CD4-positive, alpha-beta T cell treated with Interleukin-15 for 1 hour (primary cell): ENCODE measurements around the gene DMD.

Experiments used
- DNase-seq: peaks from one replicate; pipeline ENCODE4 v3.0.0-alpha.2; 2020

The DMD gene

GRCh38 chrX:31316340-31316991, 1894.9 kb downstream of the DMD start:
- no peak for DNase-seq

DNA sequence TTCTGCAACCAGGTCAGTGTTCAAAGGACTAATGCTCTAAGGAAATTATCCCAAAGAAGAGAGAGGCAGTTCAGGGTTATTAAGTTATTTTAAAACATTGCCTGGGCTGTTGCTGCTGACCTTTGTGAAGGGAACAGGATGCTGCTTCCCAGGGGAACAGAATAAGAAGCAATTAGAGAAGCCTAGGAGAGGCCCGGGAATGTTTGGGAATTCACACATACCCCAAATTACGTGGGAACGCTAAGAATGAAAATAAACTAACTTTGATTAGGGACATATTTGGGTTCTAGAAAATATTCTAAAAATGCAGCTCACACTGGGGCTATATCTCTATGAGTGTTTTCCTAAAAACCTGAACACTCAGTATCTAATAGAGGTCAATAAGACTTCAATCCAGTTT, 1896.4 kb downstream of the DMD start:
- no peak for DNase-seq

DNA sequence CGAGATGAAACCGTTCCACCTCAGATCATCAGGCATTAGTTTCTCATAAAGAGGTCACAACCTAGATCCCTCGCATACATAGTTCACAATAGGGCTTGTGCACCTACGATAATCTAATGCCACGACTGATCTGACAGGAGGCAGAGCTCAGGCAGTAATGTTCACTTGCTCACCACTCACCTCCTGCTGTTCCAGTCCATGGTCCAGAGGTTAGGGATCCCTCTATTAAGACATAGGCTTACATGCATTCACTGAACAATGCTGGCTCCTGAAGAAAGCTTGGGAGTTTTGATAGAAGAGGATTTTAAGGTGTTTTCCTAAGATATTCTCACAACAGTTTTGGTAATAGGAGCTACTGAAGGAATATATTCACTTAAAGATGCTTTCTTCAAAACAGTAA, 1903.4 kb downstream of the DMD start:
- no peak for DNase-seq

GRCh38 chrX:31302573-31303075, 1908.7 kb downstream of the DMD start:
- DNase-seq: no peak

DNA sequence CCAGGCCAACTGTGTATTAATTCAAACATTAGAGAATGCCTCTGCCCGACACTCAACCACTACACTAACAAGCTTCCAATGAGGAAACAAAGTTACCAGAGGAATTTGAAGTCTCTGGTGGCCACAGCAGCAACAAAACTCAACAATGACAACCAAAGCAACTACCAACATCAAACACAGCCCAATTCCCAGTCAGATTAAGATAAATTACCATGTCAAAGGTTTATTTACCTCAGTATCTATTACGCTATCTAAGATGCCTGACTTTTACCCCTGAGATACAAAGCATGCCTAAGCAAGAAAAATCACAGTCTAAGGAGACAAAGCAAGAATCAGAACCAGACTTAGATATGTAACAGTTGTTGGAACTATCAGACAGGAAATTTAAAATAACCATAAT, 1909.4 kb downstream of the DMD start:
- no peak for DNase-seq

- DNase-seq: no peak
Observed at GRCh38 chrX:31301203-31301602, 1910.1 kb downstream of the DMD start.

DNA sequence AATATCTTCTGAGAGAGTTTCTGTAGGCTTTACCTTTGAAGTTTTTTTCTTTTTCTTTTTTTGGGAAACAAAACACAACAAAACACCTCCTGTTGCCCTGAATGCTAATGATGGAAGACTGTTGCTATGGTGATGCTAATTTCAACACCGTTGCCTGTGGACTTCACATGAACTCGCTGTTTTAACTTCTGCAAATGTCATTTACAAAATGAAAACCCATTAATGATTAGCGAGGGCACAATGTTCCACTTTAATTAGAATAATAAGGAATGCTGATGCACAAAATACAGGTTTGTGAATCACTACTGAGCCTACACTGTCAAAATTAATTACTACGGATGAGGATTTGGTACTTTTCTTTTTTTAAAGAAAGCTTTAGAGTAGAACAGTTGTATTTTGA, 1912.4 kb downstream of the DMD start:
- no peak for DNase-seq

DNA sequence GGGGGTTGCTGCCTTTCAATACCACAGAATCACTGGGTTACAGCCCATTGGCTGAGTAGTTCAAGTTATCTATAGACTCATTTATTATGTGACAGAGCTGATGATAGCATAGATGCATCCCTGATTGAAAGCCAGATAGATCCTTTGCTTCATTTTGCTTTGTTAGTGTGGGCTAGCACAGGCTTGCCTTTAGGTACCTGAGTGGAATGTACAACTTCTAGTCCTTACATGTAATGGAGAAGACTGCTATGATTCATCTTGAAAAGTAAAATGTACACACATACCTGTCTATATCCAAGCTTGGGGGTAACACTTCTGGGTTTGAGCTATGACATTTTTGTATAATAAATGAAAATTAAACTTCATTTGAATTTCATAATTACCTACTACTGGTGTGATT, 1913.5 kb downstream of the DMD start:
- DNase-seq: no peak

DNA sequence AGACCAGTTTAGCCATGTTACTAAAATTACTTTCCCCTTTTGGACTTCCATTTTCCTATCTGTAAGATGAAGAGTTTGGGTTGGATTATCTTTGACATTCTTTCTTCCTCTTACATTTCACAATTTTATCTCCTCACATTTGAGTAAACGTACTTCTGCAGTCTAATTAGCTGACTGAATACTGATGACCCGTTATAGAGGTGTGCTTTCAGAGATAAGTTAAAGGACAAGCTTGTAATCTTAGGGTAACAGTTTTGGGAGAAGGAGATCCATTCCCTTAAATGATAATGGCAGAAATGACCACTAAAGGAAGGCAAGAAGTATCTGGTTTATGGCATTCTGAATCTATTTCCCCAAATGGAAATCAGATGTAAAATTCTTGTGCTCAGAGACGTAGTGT, 1916.9 kb downstream of the DMD start:
- DNase-seq: no peak

GRCh38 chrX:31293409-31293808, 1917.9 kb downstream of the DMD start:
- DNase-seq: no peak

DNA sequence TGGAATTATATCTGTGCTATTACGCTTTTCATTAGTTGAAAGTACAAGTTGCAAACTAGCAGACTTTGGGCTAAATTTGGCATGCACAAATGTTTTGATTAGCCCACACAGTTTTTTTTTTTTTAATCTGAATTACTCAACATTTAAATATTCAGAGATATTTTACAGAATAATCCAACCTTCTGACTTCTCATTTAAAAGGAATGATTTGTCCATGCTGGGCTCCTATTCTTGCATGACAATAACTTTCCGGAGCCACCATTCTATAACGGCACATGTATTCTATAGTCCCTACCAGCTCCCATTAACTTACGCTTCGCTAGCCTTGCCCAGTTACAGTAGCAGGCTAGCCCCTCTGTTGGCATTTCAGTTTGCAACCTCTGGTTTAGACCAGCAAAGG, 1920.2 kb downstream of the DMD start:
- DNase-seq: no peak

- DNase-seq: no peak
Observed at GRCh38 chrX:31287861-31288260, 1923.5 kb downstream of the DMD start.

- no peak for DNase-seq
Observed at GRCh38 chrX:31280580-31280979, 1930.8 kb downstream of the DMD start.

- no peak for DNase-seq
Observed at GRCh38 chrX:31279359-31279758, 1932.0 kb downstream of the DMD start.

GRCh38 chrX:31272472-31272775, 1938.9 kb downstream of the DMD start:
- DNase-seq: no peak

- no peak for DNase-seq
Observed at GRCh38 chrX:31271615-31272471, 1939.5 kb downstream of the DMD start.

DNA sequence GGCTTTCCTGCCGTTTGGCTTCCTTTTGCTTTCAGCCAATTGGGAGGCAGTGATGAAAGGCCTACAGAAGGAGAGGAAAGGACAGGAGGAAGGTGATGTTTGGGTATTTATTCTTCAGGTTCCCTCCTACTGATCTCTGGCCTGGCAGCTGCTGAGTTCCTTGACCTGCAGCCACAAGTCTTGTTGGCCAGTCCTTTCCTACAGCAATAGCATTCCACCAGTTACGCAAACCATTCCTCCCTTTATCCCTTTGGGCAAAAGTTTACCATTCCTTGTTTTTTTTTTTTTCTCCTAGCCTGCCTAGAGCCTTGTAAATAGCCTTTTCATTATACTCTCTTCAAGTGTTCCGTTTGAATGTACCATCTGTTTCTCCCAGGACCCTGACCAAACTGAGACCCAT, 1941.4 kb downstream of the DMD start:
- DNase-seq: no peak

GRCh38 chrX:31268359-31268758, 1943.0 kb downstream of the DMD start:
- no peak for DNase-seq

GRCh38 chrX:31266203-31267076, 1944.9 kb downstream of the DMD start:
- peak; percentile 19 for DNase-seq

GRCh38 chrX:31265383-31265782, 1946.0 kb downstream of the DMD start:
- DNase-seq: no peak

- no peak for DNase-seq
Observed at GRCh38 chrX:31260351-31260750, 1951.0 kb downstream of the DMD start.

DNA sequence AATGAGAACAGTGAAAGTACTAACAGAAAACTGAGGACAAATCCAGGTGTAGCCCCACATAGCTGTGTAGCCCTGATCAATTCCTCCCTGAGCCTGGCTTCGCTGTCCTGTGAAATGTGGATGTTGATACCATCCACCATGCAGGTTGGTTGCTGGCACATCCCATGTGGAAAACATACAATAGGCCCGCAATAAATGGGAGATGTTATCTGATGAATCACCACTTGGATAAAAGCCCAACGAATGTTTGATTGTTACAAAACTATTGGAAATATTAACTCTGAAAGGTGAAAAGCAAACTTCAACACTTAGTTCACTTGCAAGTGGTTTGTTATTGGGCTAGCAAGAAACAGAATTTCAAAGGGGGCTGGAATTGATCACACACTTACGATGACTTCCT, 1953.2 kb downstream of the DMD start:
- DNase-seq: no peak

DNA sequence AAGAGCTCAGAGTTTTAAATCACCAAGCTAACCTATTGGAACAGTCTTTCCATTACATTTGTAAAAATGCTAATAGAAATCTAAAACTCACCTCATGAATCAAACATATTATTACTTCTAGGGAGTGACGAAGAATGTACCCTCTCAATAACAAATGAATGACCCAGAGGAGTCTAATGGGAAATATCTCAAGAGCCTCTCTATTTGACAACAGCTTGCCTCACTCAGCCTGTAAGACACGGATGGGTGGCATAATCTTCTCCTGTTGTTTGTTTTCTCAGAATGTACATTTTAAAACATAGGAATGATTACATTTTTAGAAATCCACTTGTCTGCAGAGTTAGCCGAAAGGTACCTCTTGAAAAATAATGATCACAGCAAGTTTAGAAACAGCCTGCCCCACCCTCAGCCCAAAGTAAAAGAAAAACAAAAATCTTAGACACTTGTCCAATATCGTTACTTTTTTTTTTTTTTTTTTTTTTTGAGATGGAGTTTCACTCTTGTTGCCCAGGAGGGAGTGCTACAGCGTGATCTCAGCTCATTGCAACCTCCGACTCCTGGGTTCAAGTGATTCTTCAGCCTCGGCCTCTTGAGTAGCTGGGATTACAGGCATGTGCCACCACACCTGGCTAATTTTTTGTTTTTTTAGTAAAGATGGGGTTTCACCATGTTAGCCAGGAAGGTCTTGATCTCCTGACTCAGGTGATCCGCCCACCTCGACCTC, 1955.9 kb downstream of the DMD start:
- DNase-seq: no peak
